ENCODE results near the gene IFT57.

IFT57 gene

GRCh38 chr3:108125550-108126071, 96.6 kb downstream of the IFT57 start:
- no peak for DNase-seq (ENCODE audit: low read depth)

DNA sequence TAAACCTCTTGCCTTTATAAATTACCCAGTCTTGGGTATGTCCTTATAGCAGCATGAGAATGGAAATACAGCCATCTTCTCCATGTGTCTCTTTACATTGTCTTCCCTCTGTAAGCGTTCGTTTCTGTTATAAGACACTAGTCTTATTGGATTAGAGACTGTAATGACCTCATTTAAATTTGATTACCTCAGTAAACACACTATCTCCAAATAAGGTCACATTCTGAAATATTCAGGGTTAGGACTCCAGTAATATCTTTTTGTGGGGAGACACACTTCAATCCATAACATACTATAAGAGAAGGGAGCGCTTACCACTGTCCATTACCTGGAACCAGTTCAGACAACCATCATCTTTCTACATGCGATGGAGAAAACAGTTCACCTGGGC, 97.1 kb downstream of the IFT57 start:
- no peak for DNase-seq (ENCODE audit: low read depth)

DNA sequence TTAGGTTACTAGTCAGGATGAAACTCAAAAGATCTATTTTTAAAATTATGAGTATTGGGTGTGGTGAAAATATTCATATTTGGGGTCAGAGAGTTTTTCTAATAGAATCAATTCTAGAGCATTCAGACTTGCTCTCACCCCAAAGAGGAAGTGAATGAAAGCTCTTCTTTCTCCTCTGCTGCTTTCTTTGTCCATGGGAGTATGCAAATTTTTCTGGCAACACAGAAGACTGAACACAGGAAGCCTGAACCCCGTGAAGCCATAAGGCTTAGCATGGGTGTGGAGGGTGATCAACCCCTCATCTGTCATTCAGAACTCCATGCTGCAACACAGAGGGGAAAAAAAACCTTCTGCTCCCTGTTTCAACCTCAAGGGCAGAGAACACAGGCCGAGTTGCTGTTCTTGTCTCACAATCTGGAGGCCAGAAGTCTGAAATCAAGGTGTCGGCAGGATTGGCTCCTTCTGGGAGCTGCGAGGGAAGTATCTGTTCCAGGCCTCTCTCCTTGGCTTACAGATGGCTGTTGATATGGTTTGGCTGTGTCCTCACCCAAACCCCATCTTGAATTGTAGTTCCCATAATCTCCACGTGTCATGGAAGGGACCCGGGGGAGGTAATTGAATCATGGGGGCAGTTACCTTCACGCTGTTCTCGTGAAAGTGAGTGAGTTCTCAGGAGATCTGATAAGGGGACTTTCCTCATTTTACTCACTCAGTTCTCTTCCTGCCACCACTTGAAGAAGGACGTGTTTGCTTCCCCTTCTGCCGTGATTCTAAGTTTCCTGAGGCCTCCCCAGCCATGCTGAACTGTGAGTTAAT, 97.7 kb downstream of the IFT57 start:
- no peak for DNase-seq (ENCODE audit: low read depth)

DNA sequence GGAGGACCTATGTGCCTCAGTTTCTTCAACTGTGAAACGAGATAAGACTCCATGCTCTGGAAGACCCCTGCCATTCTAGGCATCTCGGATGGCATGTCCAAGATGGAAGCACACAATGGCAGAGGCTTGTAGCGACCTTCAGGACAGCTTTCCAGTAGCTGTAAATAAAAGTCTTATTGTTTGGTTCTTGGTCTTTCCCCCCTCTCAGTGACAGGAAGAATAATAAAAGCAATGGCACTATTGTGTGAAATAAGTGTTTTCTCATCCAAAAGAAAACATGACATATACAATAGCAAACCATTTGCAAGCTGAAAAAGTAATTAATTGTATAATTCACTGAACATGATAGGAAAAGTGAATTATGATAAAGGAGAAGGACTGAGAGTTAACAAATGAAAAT, 98.9 kb downstream of the IFT57 start:
- DNase-seq (ENCODE audit: low read depth), result no peak

- no peak for DNase-seq (ENCODE audit: low read depth)
Measured at GRCh38 chr3:108122276-108122675, 99.9 kb downstream of the IFT57 start.

GRCh38 chr3:108119398-108120104, 102.7 kb downstream of the IFT57 start:
- no peak for DNase-seq (ENCODE audit: low read depth)

- no peak for DNase-seq (ENCODE audit: low read depth)
Measured at GRCh38 chr3:108118038-108118768, 104.0 kb downstream of the IFT57 start.

DNA sequence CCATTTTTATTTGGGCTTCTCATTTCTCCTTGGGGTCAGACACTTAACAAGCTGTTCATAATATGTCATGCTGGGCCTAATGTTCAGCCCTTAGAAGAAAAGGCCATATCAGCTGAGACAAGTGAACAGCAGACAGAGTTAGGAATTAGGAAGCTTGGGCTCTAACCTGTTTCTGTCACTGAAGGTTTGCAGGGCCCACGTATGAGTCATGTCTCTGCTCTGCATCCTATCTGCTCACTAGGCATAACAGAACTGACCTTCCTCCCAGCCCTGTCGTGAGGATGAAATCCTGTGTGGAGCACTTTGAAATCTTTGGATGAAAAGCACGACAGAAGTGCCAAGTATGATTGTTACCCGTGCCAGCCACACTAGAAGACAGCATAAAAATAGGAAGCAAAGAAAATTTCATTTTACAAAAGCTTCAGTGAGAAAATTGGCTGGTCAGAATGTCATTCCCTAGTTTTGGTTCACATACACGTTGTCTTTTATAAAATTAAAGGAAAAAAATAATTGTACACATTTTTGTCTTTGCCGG, 104.9 kb downstream of the IFT57 start:
- DNase-seq (ENCODE audit: low read depth), result no peak

DNA sequence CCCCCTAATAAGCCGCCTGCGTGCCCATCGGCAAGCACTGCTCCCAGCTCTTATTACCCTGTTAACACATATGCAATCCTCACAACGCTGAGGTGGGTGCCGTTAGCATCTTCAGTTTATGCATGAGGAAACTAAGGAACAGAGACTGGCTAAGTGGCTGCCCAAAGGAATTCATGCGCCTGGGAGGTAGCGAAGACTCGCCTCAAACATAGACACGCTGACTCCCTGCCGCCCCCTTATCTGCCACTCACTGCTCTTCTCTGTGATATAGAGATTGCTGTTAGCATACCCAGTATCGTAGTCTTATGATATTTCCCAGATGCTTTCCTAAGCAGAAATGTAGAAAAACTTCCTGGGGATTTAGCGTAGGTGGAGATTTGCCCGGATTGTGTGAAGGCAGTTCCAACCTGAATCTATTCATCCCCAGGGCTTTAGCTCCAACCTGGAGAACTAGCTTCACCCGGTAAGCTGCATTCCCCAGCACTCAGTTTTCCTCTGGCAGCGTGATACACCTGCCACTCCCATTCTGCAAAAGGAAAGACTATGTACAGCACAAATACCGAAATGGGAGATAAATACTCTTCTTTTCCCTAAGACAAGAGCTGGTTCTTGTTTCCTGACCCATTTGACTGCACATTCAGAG, 107.7 kb downstream of the IFT57 start:
- no peak for DNase-seq (ENCODE audit: low read depth)

- no peak for DNase-seq (ENCODE audit: low read depth)
Measured at GRCh38 chr3:108113975-108114374, 108.2 kb downstream of the IFT57 start.

DNA sequence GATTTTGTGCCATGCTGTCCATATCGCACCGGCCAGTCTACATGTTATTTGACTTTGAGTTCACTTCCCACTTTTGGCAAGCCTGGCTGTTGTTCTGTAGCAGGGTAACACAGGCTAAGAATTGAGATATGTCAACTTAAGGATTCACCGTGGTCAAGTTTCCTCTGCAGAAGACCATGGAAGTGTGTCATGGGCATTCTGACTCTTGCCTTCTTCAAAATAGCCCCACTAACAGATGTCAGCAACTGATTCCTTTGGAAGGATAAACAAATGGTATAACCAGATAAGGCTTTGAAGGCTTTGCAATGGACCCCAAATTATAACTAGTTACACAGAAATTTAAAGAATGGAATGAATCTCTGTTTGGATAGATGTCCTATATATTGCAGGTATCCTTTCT, 111.3 kb downstream of the IFT57 start:
- no peak for DNase-seq (ENCODE audit: low read depth)

Measured in fibroblast of the conjunctiva (primary cell).